ENCODE results near the gene PTN.

DNA sequence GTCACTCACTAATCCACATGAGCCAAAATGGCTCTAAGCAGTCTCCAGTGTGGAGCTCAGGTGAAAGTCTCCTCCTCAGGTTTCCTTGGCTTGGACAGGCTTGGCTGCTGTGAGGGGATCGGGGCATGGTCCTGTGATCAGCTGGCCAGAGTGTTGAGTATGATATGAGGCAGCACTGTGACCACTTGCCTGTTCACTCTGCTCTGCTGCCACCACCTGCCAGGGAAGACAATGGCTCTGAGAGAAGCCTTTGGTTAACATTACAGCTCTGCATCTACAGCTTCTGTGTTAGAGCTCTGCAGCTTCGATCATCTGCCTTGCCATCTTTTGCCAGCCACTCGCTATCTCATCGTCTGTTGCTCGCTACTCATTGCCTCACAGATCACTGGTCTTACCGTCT is 20.1 kb upstream of the PTN start:
- TF ChIP-seq, protein P1, sequence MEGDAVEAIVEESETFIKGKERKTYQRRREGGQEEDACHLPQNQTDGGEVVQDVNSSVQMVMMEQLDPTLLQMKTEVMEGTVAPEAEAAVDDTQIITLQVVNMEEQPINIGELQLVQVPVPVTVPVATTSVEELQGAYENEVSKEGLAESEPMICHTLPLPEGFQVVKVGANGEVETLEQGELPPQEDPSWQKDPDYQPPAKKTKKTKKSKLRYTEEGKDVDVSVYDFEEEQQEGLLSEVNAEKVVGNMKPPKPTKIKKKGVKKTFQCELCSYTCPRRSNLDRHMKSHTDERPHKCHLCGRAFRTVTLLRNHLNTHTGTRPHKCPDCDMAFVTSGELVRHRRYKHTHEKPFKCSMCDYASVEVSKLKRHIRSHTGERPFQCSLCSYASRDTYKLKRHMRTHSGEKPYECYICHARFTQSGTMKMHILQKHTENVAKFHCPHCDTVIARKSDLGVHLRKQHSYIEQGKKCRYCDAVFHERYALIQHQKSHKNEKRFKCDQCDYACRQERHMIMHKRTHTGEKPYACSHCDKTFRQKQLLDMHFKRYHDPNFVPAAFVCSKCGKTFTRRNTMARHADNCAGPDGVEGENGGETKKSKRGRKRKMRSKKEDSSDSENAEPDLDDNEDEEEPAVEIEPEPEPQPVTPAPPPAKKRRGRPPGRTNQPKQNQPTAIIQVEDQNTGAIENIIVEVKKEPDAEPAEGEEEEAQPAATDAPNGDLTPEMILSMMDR (IDR thresholded peaks at IDR 0.05; ENCODE audit: insufficient read depth, low read length, poor library complexity, severe bottlenecking) = no peak
- no peak for TF ChIP-seq EZH2phosphoT487 (conservative IDR thresholded peaks at IDR 0.05; ENCODE audit: low read length)

Data from SU-DHL-6 (cell line).